Liver (tissue), 9 donors: ENCODE results near the gene PNMA6E. TPM values are rescaled to one million over a fixed set of nuclear protein-coding genes. Genes with fewer than 3 reads are reported as not detected.

Experiments used
- DNase-seq: peaks from one replicate; pipeline ENCODE4 v3.0.0-alpha.2; 2017; ENCODE audit warnings: low spot score
- H3K27ac ChIP-seq, 2 donors: one replicate each; pipeline ENCODE4 v1.7.0; 2013; ENCODE audit warnings: inconsistent platforms in 2 of 2, low read length in 2 of 2, control low read depth in 1 of 2, low read depth in 1 of 2, mild to moderate bottlenecking in 1 of 2
- H3K27me3 ChIP-seq, 4 donors: one replicate each; pipeline versions ENCODE4 v1.6.1 to v1.7.0; 2013; ENCODE audit warnings: low read length in 3 of 4, inconsistent platforms in 1 of 4, mild to moderate bottlenecking in 1 of 4, moderate library complexity in 1 of 4; ENCODE audit not compliant: control insufficient read depth in 4 of 4, insufficient read depth in 4 of 4
- H3K36me3 ChIP-seq, 4 donors: one replicate each; pipeline versions ENCODE4 v1.6.1 to v1.7.0; 2013; ENCODE audit warnings: low read length in 3 of 4, mild to moderate bottlenecking in 3 of 4, low read depth in 1 of 4, moderate library complexity in 1 of 4; ENCODE audit not compliant: control insufficient read depth in 4 of 4, insufficient read depth in 3 of 4
- H3K4me1 ChIP-seq, 4 donors: one replicate each; pipeline versions ENCODE4 v1.6.1 to v1.7.0; 2013; ENCODE audit warnings: low read length in 3 of 4, mild to moderate bottlenecking in 3 of 4, moderate library complexity in 1 of 4; ENCODE audit not compliant: control insufficient read depth in 4 of 4, insufficient read depth in 4 of 4
- H3K4me3 ChIP-seq, 3 donors: one replicate each; pipeline versions ENCODE4 v1.6.1 to v1.7.0; 2013; ENCODE audit warnings: low read length in 3 of 3, control low read depth in 1 of 3, low read depth in 1 of 3, mild to moderate bottlenecking in 1 of 3
- H3K9ac ChIP-seq, 2 donors: one replicate each; pipeline ENCODE4 v1.7.0; 2013; ENCODE audit warnings: low read length in 2 of 2, mild to moderate bottlenecking in 2 of 2, moderate library complexity in 2 of 2, control low read depth in 1 of 2, low read depth in 1 of 2
- H3K9me3 ChIP-seq, 4 donors: one replicate each; pipeline versions ENCODE4 v1.6.1 to v1.7.0; 2013; ENCODE audit warnings: low read length in 3 of 4; ENCODE audit not compliant: control insufficient read depth in 4 of 4
- EGR1 ChIP-seq, 2 donors: IDR thresholded peaks; 2 replicates each; pipeline ENCODE4 v1.6.1; 2016 to 2018; ENCODE audit warnings: antibody characterized with exemption in 2 of 2, low read depth in 2 of 2
- FOXA1 ChIP-seq: IDR thresholded peaks from 2 replicates; pipeline ENCODE4 v1.6.1; 2016; ENCODE audit warnings: antibody characterized with exemption
- FOXA2 ChIP-seq: IDR thresholded peaks from 2 replicates; pipeline ENCODE4 v1.6.1; 2016; ENCODE audit warnings: antibody characterized with exemption
- GABPA ChIP-seq, 2 donors: IDR thresholded peaks in 1 of 2; conservative IDR thresholded peaks in 1 of 2; 2 replicates each; pipeline ENCODE4 v1.6.1; 2016; ENCODE audit warnings: antibody characterized with exemption in 2 of 2, mild to moderate bottlenecking in 1 of 2, moderate library complexity in 1 of 2
- HNF4A ChIP-seq, 2 donors: conservative IDR thresholded peaks; 2 replicates each; pipeline ENCODE4 v1.6.1; 2016; ENCODE audit warnings: antibody characterized with exemption in 2 of 2, mild to moderate bottlenecking in 2 of 2
- HNF4G ChIP-seq: IDR thresholded peaks from 2 replicates; pipeline ENCODE4 v1.6.1; 2016; ENCODE audit warnings: antibody characterized with exemption
- JUND ChIP-seq, 2 donors: IDR thresholded peaks; 2 replicates each; pipeline ENCODE4 v1.6.1; 2016; ENCODE audit warnings: antibody characterized with exemption in 2 of 2
- MAX ChIP-seq: IDR thresholded peaks from 2 replicates; pipeline ENCODE4 v1.6.1; 2016; ENCODE audit warnings: antibody characterized with exemption
- NR2F2 ChIP-seq: IDR thresholded peaks from 2 replicates; pipeline ENCODE4 v1.6.1; 2016; ENCODE audit warnings: antibody characterized with exemption
- RAD21 ChIP-seq, 2 donors: IDR thresholded peaks; 2 replicates each; pipeline ENCODE4 v1.6.1; 2016; ENCODE audit warnings: antibody characterized with exemption in 2 of 2, mild to moderate bottlenecking in 2 of 2
- REST ChIP-seq: IDR thresholded peaks from 2 replicates; pipeline ENCODE4 v1.6.1; 2016; ENCODE audit warnings: antibody characterized with exemption, mild to moderate bottlenecking
- RXRA ChIP-seq, 2 donors: IDR thresholded peaks; 2 replicates each; pipeline ENCODE4 v1.6.1; 2017 to 2018; ENCODE audit warnings: antibody characterized with exemption in 2 of 2, mild to moderate bottlenecking in 1 of 2
- SP1 ChIP-seq: IDR thresholded peaks from 2 replicates; pipeline ENCODE4 v1.6.1; 2018; ENCODE audit warnings: antibody characterized with exemption, mild to moderate bottlenecking
- TAF1 ChIP-seq: conservative IDR thresholded peaks from 2 replicates; pipeline ENCODE4 v1.6.1; 2016; ENCODE audit warnings: antibody characterized with exemption, mild to moderate bottlenecking
- YY1 ChIP-seq: IDR thresholded peaks from 2 replicates; pipeline ENCODE4 v1.6.1; 2016; ENCODE audit warnings: antibody characterized with exemption, mild to moderate bottlenecking
- WGBS: extraction: QIAGEN DNeasy Blood & Tissue Kit; methylation state at CpG from one replicate; pipeline ENCODE4 v1.1.7; 2013; 5-methylcytosine and 5-hydroxymethylcytosine counted together
- polyA plus RNA-seq, 2 donors: library from polyadenylated mRNA; stranded (reverse) in 1 of 2; unstranded in 1 of 2; fragments of 200-250 nt in 1 of 2; fragments of >200 nt in 1 of 2; fragmentation: Nextera tagmentation in 1 of 2; extraction: Ambion mirVana in 1 of 2; gene quantifications; one replicate each; pipeline versions ENCODE4 v1.2.1 to v1.2.3, GENCODE V29; 2013 to 2015
- total RNA-seq, 2 donors: library from RNA; depleted of rRNA; stranded (reverse); fragments of >200 nt; gene quantifications; one replicate each; pipeline ENCODE4 v1.2.3, GENCODE V29; 2014
- TF ChIP-seq, protein P1 (sequence below): IDR thresholded peaks from 2 replicates; pipeline ENCODE4 v1.6.1; 2016; ENCODE audit warnings: antibody characterized with exemption
- TF ChIP-seq, protein P2 (sequence below): IDR thresholded peaks from 2 replicates; pipeline ENCODE4 v1.6.1; 2016; ENCODE audit warnings: antibody characterized with exemption
- donor health status: healthy.
- donor health status: healthy.
- donor health status: healthy.
- donor health status: healthy.
- donor health status: healthy.

PNMA6E gene
- total and polyA plus RNA-seq, 4 donors = not detected

- H3K4me1 ChIP-seq = no peaks in the 10 kb centered on the region
- no peaks in the 10 kb centered on the region for H3K27me3 ChIP-seq
- no peak overlapping the region for H3K9ac ChIP-seq
- TF ChIP-seq REST = no peak
- no peak overlapping the region for H3K4me3 ChIP-seq
- peaks cover 0 to 3% (median 0%) of the 10 kb centered on the region in 4 donors for H3K36me3 ChIP-seq
- DNase-seq = no peak
- WGBS = 84% methylated on average over 10 of the region's 10 CpGs
- no peaks in the 10 kb centered on the region for H3K9me3 ChIP-seq
- H3K27ac ChIP-seq = no peak overlapping the region
Measured at GRCh38 chrX:153446636-153446936, 45.4 kb upstream of the PNMA6E start.

DNA sequence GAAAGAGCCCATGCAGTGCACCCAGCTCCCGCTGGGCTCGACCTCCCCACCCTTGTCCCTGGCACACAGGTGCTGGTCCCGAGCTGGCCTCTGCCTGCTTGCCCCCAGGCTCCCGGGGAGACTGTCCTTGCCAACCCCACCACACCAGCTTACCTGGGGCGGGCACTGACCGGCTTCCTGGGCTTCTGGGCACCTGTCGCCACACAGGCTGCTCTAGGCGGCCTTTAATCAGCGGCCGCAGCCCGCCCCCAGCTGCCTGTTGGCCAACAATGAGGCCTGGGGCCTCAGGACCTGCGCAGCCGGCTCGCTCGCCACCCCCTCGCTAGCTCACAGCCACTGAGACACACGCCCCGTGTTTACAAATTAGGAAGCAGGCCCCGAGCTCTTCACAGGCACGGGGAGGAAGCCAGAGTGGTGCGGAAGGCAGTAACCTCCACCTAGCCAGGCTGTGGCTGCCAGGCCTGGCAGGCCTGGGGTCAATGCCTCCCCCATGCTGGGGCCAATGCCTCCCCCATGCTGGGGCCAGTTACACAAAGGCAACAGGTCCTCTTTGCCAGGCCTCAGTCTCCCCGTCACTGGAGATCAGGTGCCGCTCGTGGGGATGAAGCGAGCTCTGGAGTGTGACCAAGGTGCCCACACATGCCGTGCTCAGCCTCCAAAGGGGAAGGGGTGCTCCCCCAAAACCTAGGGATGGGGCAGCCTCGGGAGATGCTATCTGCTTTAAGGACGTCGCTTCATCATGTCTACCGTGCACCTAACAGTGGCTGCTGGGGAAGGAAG lies 44.9 kb upstream of the PNMA6E start, which contains the start of gene TREX2:
Gene TREX2 (minus strand): TSS at position 201 of the 780 bp plus-strand sequence. CDS start 626 bp downstream, outside the sequence.
- Histone ChIP-seq H3K9ac (no peak within 1 kb of the TSS), H3K27ac (no peak within 1 kb of the TSS), H3K36me3 (peaks cover 0 to 3% (median 0%) of the 10 kb centered on the region in 4 donors), H3K4me1 (no peaks in the 10 kb centered on the region), H3K27me3 (no peaks in the 10 kb centered on the region), H3K4me3 (no peak within 1 kb of the TSS), H3K9me3 (no peaks in the 10 kb centered on the region)
- TF ChIP-seq TAF1 = no peak
- no peak for TF ChIP-seq RXRA (IDR thresholded peaks at IDR 0.05)
- TF ChIP-seq YY1 = no peak
- TF ChIP-seq HNF4A (conservative IDR thresholded peaks at IDR 0.05) = no peak
- no peak for TF ChIP-seq HNF4G
- TF ChIP-seq, protein P1, sequence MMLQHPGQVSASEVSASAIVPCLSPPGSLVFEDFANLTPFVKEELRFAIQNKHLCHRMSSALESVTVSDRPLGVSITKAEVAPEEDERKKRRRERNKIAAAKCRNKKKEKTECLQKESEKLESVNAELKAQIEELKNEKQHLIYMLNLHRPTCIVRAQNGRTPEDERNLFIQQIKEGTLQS = no peak
- no peak for TF ChIP-seq GABPA (IDR thresholded peaks at IDR 0.05 in 1 of 2, conservative IDR thresholded peaks at IDR 0.05 in 1 of 2)
- no peak for TF ChIP-seq FOXA2
- no peak for TF ChIP-seq RAD21 (IDR thresholded peaks at IDR 0.05)
- TF ChIP-seq SP1 = no peak
- TF ChIP-seq EGR1 (IDR thresholded peaks at IDR 0.05; ENCODE audit: low read depth in 2 of 2) = no peak
- no peak for TF ChIP-seq JUND (IDR thresholded peaks at IDR 0.05)
- TF ChIP-seq MAX = no peak
- TF ChIP-seq FOXA1 = no peak
- no peak for TF ChIP-seq NR2F2
- TF ChIP-seq, protein P2, sequence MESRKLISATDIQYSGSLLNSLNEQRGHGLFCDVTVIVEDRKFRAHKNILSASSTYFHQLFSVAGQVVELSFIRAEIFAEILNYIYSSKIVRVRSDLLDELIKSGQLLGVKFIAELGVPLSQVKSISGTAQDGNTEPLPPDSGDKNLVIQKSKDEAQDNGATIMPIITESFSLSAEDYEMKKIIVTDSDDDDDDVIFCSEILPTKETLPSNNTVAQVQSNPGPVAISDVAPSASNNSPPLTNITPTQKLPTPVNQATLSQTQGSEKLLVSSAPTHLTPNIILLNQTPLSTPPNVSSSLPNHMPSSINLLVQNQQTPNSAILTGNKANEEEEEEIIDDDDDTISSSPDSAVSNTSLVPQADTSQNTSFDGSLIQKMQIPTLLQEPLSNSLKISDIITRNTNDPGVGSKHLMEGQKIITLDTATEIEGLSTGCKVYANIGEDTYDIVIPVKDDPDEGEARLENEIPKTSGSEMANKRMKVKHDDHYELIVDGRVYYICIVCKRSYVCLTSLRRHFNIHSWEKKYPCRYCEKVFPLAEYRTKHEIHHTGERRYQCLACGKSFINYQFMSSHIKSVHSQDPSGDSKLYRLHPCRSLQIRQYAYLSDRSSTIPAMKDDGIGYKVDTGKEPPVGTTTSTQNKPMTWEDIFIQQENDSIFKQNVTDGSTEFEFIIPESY = no peak
- WGBS = 90% methylated on average over 30 of the region's 30 CpGs
- no peak for DNase-seq
